Hepatocyte (in vitro differentiated cells): ENCODE results near the gene HS3ST5.

Experiments used
- EZH2 ChIP-seq: fragments of 200-600 bp; sonication (generic); IDR thresholded peaks from 2 replicates; pipeline ENCODE4 v1.6.1; 2016; ENCODE audit warnings: antibody characterized with exemption, mild to moderate bottlenecking, borderline replicate concordance
- TF ChIP-seq, protein P1 (sequence below): fragments of 200-600 bp; sonication (generic); IDR thresholded peaks from 2 replicates; pipeline ENCODE4 v1.5.1; 2016; ENCODE audit warnings: antibody characterized with exemption, mild to moderate bottlenecking; ENCODE audit not compliant: poor library complexity

DNA sequence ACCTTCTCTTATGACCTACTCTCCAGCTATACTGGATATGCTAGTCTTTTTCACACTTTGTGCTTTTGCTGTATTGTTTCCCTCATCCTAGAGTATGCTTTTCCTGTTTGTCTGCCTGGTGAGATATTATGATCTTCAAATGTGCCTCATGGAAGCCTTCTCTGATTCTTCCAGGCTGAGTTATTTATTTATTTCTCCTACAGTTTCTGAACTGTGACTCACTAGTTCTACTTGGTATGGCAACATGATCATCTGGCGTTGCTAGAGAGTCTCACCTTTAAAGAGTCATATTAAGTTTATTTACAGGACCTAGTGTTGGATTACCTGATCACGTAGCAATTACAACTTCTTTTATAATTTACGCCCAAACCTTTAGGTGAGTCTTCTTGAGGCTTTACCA lies 290.7 kb downstream of the HS3ST5 start:
- TF ChIP-seq, protein P1, sequence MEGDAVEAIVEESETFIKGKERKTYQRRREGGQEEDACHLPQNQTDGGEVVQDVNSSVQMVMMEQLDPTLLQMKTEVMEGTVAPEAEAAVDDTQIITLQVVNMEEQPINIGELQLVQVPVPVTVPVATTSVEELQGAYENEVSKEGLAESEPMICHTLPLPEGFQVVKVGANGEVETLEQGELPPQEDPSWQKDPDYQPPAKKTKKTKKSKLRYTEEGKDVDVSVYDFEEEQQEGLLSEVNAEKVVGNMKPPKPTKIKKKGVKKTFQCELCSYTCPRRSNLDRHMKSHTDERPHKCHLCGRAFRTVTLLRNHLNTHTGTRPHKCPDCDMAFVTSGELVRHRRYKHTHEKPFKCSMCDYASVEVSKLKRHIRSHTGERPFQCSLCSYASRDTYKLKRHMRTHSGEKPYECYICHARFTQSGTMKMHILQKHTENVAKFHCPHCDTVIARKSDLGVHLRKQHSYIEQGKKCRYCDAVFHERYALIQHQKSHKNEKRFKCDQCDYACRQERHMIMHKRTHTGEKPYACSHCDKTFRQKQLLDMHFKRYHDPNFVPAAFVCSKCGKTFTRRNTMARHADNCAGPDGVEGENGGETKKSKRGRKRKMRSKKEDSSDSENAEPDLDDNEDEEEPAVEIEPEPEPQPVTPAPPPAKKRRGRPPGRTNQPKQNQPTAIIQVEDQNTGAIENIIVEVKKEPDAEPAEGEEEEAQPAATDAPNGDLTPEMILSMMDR: no peak
- TF ChIP-seq EZH2: no peak
